Prostate gland (tissue), 2 donors: ENCODE measurements around the gene CSK.

ENCODE experiments used
- POLR2A ChIP-seq: fragments of 450-650 bp; IDR thresholded peaks from one replicate; pipeline ENCODE4 v1.6.1; 2016; ENCODE audit warnings: antibody characterized with exemption, mild to moderate bottlenecking
- POLR2AphosphoS5 ChIP-seq: sonication (generic); formaldehyde crosslinking; IDR thresholded peaks from one replicate; pipeline ENCODE4 v1.6.1; 2017; ENCODE audit warnings: antibody characterized with exemption
- TF ChIP-seq, protein P1 (sequence below), 4 experiments: fragments of 200-600 bp in 2 of 4; fragments of 450-650 bp in 2 of 4; sonication (generic) in 2 of 4; IDR thresholded peaks; 1 replicate in 3 of 4; 2 replicates in 1 of 4; pipeline ENCODE4 v1.5.1; 2016 to 2019; ENCODE audit warnings: antibody characterized with exemption in 4 of 4, mild to moderate bottlenecking in 2 of 4, moderate library complexity in 2 of 4

DNA sequence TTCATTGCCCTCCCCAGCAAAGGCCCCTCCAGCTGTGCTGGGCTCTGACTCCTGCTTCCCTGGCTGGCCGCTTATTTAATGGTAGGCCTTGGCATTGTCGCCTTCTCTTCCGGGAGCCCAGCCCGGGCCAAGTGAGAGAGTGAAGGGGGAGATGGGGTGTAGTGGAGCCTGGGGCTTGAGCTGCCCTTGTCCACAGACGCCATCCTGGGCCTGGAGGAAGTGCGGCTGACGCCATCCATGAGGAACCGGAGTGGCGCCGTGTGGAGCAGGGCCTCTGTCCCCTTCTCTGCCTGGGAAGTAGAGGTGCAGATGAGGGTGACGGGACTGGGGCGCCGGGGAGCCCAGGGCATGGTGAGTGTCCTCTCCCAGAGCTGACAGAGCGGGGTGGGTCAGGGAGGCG, 34.1 kb downstream of the CSK start:
- TF ChIP-seq, protein P1, sequence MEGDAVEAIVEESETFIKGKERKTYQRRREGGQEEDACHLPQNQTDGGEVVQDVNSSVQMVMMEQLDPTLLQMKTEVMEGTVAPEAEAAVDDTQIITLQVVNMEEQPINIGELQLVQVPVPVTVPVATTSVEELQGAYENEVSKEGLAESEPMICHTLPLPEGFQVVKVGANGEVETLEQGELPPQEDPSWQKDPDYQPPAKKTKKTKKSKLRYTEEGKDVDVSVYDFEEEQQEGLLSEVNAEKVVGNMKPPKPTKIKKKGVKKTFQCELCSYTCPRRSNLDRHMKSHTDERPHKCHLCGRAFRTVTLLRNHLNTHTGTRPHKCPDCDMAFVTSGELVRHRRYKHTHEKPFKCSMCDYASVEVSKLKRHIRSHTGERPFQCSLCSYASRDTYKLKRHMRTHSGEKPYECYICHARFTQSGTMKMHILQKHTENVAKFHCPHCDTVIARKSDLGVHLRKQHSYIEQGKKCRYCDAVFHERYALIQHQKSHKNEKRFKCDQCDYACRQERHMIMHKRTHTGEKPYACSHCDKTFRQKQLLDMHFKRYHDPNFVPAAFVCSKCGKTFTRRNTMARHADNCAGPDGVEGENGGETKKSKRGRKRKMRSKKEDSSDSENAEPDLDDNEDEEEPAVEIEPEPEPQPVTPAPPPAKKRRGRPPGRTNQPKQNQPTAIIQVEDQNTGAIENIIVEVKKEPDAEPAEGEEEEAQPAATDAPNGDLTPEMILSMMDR (IDR thresholded peaks at IDR 0.05) = no peak
- no peak for TF ChIP-seq POLR2A
- no peak for TF ChIP-seq POLR2AphosphoS5
